ENCODE results near the gene USF3. TPM values are rescaled to one million over a fixed set of nuclear protein-coding genes. Genes with fewer than 3 reads are reported as not detected.

USF3 gene
- total RNA-seq, 1 donor from 2014 or later = 12.0 TPM

DNA sequence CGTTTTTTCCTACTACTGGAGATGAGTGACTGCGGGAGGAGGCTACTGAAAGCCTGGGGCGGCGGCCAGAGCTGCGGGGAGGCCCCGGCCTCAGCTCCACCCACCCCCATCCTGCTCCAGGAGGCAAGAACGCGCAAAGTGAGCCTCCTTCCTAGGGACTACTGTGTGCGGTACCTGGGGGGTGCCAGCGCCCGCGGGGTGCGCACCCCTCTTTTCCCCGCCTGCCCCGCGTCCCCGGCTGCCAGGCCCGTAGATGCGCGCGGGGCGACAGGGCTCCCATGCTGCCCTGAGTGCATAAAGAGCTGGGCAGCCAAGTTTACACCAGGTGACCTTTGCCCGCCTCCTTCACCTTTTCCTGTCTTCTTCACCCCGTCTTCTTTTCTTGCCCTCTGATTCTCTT lies 2.5 kb upstream of the USF3 start:
- DNase-seq (ENCODE audit: low spot score) = no peak

DNA sequence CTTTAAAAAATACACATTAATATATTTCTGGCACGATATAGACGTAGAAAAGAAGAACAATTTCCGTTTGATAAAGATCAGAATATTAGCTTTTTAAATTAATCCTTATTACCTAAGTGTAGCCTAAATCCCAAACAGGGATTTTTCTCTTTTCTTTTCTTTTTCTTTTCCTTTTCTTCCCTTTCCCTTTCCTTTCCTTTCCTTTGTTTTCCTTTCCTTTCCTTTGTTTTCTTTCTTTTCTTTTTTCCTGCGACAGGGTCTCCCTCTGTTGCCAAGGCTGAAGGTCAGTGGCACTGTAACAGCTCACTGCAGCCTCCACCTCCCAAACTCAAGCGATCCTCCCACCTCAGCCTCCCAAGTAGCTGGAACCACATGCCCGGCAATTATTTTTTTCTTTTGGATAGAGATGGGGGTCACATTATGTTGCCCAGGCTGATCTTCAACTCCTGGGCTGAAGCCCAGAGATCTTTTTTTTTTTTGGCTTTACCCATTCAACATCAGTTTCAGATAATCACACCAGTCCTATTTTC lies 1.8 kb upstream of the USF3 start:
- no peak for DNase-seq (ENCODE audit: low spot score)

DNA sequence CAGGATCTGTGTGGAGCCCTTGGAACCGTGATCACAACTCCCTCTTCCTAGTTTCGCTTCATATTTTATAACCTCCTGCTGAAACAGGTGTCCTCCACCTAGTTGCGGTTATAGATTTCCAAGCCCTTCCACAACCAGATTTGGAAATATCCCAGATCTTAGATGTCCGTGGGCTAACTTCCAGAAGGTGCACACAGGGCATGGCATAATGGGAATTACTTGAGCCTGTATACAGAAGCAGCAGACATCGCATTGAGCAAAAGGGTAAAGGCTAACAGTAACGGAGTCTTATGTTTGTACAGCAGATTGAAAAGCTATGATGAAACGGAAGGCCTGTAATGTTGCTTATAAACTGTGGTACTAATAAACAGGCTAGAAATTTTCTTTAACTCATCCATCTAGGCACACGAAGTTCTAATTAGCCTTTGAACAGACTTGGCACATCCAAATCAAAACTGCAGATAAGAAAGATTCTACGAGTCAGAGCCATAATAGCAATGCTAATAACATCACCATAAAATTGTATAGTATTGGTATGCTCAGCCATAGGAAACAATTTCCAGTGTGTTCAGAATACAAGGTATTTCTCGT lies 1.2 kb upstream of the USF3 start:
- DNase-seq (ENCODE audit: low spot score) = peak; percentile 30

DNA sequence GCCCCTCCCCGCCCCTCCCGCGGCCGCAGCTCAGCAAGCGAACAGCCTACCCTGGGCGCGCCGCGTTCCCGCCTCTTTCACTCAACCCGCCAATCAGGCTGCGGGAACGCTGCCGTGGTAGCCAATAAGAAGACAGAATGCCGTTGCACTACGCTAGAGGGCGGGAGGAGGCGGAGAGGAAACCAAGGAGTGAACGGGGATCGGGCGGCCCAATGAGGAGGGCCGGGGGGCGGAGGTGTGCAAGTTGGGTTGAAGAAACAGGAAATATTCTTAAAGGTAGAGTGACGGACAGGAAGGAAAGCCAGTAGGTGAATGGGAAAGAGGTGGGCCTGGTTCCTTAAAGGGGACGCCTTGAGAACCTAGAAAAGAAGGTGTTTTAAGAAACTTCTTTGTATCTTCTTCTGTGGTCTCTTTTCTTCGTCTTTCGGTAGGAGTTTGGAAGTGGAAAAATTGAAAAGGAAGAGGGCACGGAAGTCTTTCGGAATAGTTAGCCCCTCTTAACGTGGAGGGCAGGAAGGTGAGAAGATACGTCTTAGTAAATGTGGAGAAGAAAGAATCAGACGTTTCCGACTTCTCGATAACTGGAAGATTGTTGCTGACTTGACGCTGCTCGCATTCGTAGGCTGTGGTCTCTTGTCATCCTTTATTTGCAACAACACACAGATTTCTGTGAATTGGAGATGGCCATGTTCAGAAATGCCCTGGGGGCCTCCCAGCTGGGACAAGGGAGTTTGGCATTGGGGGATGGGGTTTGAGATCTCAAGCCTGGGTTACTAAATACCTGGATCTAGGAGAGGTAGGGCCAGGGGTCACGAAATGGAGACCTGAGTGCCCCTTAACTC lies 437 bp upstream of the USF3 start:
- peak; percentile 100 for DNase-seq (ENCODE audit: low spot score)

DNA sequence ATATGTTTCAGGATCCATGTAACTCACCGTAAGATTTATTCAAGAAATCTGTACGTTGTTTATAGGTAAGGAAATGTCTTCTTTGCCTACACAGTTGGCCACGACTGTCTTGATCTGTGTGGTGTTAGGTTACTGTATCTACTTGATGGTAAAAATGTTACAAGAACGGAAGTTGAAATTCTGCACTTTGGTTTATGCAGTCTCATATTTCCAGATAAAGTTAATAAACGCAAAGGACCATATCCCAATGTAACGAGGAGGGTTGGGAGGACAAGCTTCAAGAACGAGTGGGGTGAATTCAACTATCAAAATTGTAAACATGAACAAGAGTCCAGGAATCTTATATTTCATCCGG lies 1.0 kb downstream of the USF3 start:
- DNase-seq (ENCODE audit: low spot score) = peak; percentile 30

DNA sequence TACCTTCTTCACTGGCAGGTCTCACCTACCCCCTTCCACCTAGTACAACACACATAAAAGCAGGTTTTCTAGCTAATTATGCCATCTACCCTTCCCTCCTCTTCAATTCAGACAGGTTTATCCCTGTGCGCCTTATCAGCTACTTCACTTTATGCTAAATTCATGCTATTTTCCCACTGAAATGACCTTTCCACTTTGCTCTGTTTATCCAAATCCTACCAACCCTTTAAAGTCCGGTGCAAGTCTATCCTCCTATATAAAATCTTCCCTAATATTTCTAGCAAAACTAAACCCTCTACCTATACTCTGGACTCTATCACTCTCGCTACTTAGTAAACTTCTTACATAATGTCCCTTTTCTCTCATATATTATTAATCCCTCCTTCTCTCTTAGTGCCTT lies 6.0 kb downstream of the USF3 start:
- no peak for DNase-seq (ENCODE audit: low spot score)

DNA sequence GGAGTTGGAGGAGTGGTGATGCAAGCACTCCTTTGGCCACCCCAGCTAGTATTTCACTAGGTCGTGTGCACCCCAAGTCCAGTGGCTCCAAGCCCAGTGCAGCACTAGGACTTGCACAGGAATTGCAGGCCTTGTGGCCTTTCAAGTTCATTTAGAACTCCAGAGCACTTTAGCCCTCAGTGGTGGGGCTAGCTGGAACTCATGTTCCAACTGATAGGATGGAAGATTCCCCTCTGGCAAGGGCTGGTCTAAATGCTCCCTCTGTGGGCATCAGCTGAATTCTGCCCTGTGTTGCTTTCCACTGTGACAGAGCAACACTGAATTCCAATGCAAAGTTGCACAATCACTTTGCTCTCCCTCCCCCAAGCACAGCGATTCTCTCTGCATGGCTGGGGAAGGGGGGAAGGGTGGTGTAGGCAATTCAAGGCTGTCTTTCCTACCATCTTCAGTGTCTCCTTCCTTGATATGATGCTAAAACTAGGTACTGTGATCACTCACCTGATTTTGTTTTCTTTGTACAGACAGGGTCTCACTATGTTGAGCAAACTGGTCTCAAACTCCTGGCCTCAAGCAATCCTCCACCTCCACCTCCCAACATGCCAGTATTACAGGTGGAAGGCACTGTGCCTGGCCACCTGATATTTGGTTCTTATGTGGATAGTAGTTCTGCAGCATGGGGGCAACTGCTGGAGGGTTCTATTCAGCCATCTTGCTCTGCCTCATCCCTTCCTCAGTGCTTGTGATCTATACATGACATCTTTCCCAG lies 10.3 kb downstream of the USF3 start:
- peak; percentile 5 for DNase-seq (ENCODE audit: low spot score)

DNA sequence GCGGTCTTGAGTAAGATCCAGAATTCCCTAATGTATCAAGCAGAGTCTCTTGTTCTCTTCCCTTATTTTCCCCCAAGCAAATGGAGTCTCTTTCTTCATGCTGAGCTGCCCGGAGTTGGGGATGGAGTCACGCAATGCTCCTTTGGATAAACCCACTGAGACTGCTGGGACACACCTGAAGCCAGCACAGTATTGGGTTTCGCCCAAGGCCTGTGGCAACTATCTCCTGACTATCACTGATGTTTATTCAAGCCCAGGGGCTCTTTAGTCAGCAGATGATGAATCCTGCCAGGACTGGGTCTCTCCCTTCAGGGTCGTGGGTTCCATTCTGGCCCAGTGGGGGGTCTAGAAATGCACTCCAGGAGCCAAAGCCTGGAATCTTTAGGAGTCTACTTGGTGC lies 11.3 kb downstream of the USF3 start:
- no peak for DNase-seq (ENCODE audit: low spot score)

DNA sequence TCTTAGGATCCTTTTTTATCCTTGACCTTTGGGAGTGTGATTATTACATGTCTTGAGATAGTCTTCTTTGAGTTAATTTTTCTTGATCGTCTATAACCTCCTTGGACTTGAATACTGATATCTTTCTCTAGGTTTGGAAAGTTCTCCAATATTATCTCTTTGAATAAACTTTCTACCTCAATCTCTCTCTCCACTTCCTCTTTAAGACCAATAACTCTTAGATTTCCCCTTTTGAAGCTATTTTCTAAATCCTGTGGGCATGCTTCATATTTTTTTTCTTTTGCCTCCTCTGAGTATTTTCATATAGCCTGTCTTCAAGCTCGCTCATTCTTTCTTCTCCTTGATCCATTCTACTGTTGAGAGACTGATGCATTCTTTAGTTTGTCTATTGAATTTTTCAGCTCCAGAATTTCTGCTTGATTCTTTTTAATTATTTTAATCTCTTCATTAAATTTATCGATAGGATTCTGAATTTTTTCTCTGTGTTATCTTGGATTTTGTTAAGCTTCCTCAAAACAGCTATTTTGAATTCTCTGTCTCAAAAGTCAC lies 12.1 kb downstream of the USF3 start:
- no peak for DNase-seq (ENCODE audit: low spot score)

DNA sequence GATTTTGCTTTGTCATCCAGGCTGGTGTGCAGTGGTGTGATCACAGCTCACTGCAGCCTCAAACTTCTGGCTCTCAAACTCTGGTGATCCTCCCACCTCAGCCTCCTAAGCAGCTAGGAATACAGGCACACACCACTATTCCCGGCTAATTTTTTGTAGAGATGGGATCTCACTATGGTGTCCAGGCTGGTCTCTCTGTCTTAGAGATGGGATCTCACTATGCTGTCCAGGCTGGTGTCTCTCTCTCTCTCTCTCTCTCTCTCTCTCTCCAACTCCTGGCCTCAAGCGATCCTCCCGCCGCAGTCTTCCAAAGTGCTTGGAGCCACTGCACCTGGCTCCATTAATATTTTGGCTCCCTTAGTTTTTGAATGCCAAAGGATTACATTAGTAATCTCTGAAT lies 17.7 kb downstream of the USF3 start:
- DNase-seq (ENCODE audit: low spot score) = no peak

DNA sequence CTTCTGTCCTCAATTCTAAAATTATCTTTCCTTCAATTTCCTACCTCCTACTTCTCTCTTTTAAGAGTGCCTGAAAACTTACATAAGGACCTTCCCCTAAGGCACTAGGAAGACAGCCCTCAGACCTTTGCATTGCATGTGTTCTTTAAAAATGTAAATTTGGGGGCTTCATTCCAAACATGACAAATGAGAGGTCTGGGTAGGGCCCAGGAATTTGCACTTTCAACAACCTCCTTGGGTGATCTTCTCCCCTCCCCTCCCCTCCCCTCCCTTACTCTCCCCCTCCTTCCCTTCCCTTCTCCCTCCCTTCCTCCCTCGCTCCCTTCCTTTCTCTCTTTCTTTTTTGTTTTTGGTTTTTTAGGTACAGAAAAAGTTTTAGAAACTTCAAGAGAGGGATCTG lies 18.7 kb downstream of the USF3 start:
- DNase-seq (ENCODE audit: low spot score) = no peak

DNA sequence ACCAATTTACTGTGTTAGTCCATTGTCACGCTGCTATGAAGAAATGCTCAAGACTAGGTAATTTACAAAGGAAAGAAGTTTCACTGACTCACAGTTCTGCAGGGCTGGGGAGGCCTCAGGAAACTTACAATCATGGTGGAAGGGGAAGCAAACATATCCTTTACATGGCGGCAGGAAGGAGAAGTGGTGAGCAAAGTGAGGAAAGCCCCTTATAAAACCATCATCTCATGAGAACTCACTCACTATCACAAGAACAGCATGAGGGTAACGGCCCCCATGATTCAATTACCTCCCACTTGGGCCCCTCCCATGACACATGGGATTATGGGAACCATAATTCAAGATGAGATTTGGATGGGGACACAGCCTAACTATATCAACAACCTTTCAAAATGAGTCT lies 20.2 kb downstream of the USF3 start:
- DNase-seq (ENCODE audit: low spot score) = no peak

DNA sequence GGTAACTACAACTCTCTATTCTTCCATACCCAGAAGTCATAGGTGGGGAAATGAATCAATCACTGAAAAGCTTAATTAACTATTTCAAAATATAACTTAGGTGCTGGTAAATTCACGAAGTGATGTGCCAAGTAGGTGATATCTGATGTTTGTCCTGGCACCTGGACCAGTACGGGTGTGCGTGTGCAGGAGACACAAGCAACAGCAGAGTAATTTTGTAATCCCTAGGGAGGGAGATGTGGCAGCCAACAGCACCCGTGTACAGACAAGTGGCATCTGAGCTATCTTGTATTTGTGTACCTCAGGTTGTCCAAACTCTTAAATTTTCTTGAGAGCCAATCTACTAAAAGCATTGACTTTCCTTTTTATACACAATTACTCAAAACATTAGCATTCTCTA lies 22.8 kb downstream of the USF3 start:
- DNase-seq (ENCODE audit: low spot score) = no peak

DNA sequence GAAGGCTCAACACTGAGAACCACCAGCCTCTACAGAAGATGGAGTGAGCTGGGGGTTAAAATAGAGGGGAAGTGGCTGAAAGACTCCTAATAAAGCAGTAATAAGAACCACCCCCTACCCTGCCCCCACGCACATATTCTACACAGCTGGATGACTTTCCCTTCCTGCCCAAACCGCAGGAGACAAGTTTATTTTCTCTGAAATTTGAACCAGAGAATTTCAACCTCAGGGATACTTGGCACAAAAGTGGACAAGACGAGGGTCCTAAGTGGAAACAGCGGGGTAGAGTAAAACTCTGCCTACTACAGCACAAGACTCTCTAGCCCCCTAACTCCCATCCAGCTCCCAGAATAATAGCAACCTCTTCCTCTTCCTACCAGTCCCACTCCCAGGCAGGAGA lies 28.4 kb downstream of the USF3 start:
- no peak for DNase-seq (ENCODE audit: low spot score)

DNA sequence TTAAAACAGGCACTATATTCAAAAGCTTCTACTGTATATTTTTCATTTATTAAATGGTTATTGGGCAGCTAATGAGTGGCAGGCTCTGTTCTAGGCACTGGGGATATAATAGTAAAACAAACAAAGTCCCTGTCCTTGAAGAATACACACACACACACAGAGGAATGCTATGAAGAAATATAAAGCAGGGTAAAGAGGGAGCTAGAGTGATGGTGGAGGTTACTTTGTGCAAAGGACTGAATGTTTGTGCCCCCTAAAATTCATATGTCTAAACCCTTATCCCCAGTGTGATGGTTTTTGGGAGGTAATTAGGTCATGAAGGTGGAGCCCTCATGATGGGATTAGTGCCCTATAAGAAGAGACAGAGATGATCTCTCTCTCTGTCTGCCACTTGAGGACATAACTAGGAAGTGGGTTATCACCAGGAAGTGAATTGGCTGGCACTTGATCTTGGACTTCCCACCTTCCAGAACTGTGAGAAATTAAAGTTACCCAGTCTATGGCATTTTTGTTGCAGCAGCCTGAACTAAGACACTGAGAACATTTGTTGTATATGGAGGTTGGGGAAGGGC lies 31.8 kb downstream of the USF3 start:
- no peak for DNase-seq (ENCODE audit: low spot score)

DNA sequence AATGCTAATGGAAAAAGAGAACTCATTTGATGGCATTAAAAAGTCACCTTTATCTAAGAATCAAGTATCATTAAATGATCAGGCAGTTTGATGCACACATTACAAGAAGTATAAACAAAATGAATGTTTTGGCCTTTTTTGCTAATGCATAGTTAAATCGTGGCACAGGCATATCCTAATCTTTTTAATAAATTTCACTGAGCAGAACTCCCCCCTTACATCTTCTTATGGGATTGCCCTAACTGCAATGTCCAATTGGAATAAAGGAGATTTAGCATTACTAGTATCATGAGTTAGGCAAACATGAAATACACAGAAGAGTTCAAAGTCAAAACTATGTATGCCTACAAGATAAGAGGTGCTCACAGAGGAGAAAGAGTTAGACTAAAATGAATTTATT lies 32.7 kb downstream of the USF3 start:
- DNase-seq (ENCODE audit: low spot score) = no peak

DNA sequence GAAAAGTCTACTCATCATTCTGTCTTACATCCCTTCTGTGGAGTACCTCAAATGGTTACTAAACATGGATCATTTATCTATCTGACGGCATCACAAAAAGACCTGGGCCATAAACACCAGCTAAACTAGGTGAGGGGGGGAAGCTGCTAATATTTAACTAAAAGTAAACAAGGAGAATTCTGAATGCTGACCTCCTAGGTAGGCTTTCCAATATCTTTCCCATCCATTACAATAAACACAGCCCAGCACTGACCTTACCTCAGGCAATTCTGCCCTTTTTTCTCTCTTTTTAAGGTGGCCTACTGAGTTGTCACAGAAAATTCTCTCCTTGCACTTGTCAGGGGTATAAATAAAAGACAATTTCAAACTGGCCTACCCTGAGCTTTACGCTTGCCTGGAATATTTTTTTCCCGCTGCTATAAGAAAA lies 33.1 kb downstream of the USF3 start:
- no peak for DNase-seq (ENCODE audit: low spot score)

DNA sequence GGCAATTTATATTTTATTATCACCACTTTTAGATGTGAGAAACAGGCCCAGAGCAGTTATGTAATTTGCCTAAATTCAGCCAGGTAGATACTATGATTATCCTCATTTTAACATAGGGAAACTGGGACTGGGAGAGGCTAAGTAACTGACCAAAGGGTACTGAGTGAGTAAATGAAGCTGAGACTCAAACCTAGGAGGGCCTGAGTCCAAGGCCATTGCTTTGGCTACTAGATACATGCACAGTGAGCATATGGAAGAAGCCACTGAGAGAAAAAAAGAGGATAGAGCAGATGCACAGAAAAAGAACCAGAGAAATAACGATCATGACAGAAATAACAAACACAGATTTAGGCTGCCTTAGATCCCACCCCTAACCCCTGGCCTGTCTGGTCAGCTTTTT lies 33.6 kb downstream of the USF3 start:
- DNase-seq (ENCODE audit: low spot score) = no peak

DNA sequence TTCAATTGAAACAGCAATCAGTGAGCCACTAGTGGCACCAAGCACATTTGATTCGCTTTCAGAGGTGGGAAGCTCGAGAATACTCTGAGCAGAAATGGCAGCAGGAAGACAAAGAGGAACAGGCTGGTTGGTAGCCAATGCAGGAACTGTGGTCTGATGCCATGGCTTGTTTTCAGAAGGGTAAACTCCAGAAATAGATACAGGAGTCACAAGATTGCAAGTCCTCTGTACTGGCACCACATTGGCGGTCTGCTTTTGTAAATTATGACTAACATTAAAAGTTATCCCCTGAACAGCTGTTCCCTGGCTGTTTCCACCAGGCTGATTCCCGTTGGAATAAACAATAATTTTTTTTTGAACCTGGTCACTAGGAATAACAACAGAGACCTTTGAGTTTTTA lies 35.5 kb downstream of the USF3 start:
- no peak for DNase-seq (ENCODE audit: low spot score)

DNA sequence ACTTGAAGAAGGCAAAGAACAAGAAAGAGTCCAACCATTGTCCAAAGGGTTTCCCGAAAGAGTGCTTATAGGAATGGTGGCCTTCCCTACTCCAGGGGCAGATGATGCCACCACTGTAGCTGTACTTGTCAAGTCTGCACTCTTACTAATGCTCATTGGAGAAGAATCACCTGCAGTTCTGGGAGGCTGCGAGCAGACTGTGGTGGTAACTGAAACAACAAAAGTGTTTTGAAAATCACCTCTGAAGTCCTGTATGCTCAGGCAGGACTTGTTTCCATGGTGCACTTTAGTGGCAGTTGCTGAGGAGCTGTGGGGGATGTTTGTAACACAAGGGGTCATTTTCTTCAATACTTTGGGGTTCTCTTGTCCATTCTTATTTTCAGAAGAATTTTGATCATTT lies 36.0 kb downstream of the USF3 start:
- DNase-seq (ENCODE audit: low spot score) = no peak

DNA sequence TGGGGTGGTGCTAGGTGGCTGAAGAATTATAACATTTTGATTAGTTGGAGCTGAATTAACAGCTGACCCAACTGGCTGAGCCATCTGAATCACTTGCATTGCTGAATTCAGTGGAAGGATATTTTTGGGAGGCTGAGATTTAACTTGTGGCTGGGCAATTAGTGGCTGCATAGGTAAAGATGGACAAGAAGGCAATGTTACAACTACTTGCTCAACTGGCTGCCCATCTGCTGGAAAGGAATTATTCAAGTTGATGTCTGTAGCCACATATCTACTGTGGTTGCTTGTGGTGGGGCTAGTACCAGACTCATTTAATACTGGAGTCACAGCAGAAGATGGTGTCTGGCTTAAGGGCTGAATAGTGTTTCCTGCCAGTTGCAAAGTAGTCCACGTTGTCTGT lies 36.4 kb downstream of the USF3 start:
- no peak for DNase-seq (ENCODE audit: low spot score)

DNA sequence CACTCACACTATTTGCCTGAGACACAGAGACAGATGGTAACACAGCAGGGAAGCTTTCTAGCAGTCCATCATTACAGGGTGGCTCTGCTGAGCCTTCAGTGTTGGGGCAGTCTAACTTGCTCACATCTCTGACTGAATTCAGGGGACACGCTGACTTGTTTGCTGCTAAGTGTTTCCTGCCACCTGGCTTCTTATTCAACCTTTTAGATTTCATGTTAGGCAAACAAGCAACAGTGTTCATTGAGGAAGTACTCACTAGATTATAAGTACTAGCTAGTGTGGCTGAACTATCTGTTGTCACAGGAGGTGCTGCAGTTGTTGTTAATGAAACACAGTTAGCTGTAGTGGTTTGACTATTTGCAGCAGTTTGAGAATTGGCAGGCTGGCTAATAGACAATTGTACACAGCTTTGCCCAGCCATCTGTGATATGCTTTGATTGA lies 37.3 kb downstream of the USF3 start:
- DNase-seq (ENCODE audit: low spot score) = no peak
